ENCODE measurements around the gene PTPRO.
"Not testable (repeated sequence)": the region's sequence is repeated elsewhere in the genome, so short reads cannot be mapped to it uniquely, and the experiment has no call there.

PTPRO gene

GRCh38 chr12:15608941-15609340 lies 286.6 kb downstream of the PTPRO start:
- DNase-seq, result no peak

DNA sequence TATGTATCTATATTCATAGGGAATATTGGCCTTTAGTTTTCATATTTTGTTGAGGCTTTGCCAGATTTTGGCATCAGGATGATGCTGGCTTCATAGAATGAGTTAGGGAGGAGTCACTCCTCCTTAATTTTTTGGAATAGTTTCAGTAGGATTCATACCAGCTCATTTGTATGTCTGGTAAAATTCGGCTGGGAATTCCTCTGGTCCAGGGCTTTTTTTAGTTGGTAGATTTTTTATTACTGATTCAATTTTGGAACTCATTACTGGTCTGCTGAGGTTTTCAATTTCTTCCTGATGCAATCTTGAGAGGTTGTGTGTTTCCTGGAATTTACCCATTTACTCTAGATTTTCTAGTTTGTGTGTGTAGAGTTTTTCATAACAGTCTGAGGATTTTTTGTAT lies 291.7 kb downstream of the PTPRO start:
- no peak for DNase-seq

- not testable (repeated sequence) for DNase-seq
These were observed 294.2 kb downstream of the PTPRO start for GRCh38 chr12:15616495-15616894.

GRCh38 chr12:15620741-15621539 lies 298.6 kb downstream of the PTPRO start:
- peak; percentile 42 for DNase-seq

DNA sequence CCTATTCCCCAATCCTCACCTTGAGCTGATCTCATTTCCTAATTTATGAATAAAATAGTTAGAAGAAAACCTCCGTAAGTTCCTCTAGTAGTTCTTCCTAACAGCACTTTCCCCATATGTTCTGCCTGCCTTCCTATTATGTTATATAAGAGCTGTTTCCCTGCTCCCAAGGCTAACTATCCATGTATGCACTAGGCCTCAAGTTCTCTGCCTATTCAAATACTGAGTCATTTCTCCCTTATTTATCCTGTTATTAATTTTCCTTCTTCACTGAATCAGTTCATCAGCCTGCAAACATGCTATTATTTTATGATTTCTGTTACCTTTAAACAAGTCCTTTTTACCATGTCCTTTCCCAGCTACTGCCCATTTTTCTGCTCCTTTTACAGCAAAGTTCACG lies 302.8 kb downstream of the PTPRO start:
- DNase-seq, result no peak

GRCh38 chr12:15627995-15628945 lies 306.0 kb downstream of the PTPRO start:
- peak; percentile 81 for DNase-seq

GRCh38 chr12:15629108-15629507 lies 306.8 kb downstream of the PTPRO start:
- peak; percentile 72 for DNase-seq

DNA sequence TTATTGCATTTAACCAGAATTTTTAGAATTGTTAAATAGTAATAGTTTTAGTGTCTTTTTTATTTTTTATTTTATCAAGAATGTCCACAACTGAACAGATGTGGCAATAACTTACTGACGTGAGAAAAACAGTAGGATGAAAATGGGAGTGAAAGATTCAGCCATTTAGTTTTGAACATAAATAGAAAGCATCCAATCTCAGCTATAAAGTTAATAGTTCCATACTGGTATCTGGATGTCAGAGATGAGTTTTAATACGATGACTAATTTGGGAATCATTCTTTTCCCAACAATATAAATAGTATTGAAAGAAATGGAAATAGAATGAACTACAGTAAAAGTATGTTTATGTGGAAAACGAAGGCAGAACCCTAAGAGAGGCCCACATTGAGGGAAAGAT lies 307.5 kb downstream of the PTPRO start:
- no peak for DNase-seq

DNA sequence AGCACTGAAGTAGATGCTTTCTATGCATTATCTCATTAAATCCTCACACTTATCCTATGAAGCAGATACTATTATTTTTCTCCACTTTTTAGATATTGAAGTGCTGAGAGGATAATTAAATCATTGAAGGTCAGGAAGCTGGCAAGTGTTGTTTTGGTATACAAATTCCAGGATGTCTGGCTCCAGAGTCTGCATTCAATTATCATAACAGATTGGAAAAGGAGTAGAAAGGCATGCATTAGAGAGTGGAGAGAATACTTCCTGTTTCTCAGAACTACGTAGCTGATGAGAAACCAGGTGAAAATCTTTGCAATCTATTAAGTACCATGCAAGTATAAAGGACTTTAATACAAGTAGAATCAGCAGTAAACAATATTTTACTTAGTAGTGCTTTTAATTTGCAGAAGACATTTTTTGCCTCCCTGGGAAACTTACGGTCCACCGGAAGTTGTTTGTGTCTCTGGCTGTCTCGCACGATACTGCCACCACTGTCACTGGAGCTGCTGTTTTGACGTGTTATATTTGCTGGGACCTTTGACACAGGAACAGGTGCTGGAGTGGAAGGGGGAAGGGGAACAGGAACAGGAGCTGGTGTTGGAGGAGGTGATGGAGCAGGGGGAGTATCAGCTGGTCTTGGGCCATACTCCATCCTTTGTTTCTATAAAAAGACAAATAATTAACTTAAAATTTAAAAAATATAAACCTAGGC lies 308.9 kb downstream of the PTPRO start:
- DNase-seq, result no peak

- DNase-seq, result no peak
These were observed 310.4 kb downstream of the PTPRO start for GRCh38 chr12:15632708-15633107.

DNA sequence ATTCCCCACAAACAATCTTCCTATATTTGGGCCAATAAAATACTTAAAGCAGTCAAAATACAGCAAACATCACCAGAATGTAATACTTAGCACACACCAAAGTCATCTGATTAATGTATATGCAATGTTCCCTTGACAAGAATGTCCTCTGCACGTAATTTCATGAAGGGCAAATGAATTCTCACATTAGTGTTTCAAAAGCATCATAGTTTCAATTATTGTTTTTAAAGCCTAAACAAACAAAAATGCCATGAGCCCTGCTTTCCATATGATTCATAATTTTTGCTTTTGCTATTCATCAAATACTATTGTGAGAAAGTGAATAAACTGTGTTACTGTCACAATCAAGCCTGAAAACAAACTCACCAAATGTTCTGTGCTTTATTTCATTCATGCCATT lies 310.9 kb downstream of the PTPRO start:
- no peak for DNase-seq

DNA sequence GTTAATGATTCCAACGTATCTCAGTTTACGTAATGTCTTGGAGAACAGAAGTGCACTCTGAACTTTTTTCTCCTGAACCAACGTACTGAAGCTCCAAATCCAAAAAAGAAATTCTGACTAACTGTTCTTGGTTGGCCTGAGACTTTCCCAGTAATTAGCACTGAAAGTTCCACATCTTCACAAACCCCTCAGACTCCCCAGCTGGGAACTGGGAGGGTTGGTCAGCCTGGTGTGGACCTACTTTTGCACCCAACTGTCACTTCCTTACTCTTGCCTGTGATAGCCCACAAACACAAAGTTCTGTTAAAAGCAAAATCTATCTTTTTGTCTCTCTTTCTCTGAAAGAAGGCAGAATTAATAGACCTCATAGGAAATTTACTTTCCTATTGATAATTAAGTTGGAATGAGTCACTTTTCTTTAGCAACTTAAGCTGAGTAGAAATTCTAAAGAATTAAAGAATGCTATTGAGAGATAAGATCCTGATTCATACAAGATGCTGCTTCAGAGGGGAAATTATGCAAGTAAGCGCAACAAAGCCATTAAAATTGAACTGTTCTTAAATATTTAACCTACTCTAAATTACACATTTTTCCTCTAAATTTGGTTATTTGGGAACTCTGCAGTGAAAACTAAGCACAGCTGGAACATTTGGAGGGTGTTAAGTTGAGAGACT lies 311.8 kb downstream of the PTPRO start:
- DNase-seq, result no peak

GRCh38 chr12:15636060-15636890 lies 314.0 kb downstream of the PTPRO start:
- peak; percentile 15 for DNase-seq

GRCh38 chr12:15638231-15638630 lies 315.9 kb downstream of the PTPRO start:
- DNase-seq, result no peak

GRCh38 chr12:15644700-15645099 lies 322.4 kb downstream of the PTPRO start:
- no peak for DNase-seq

DNA sequence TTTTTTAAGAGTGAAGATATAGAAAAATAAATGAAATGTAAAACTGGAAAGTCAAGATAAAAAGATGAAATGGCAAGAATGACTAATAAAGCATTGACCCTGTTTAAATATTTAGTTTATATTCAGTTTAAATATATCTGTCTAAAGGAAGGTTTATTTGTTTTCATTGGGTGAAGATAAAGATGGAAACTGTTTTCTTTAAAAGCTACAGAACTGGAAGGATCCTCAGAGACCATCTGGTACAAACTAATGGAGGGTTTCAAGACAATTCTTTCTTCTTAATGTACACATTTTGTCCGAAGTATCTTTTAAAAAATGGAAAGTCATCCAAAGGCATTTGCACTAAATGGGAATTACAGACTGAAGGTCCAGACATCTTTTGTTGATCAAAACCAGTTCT lies 324.3 kb downstream of the PTPRO start:
- DNase-seq, result no peak
